Activated naive CD4-positive, alpha-beta T cell treated with anti-CD3 and anti-CD28 coated beads for 36 hours (primary cell): Measurements from ENCODE around the gene EEPD1. TPM values are rescaled to one million over a fixed set of nuclear protein-coding genes. Genes with fewer than 3 reads are reported as not detected.

ENCODE experiments used
- CTCF ChIA-PET: fragments of 350-600 bp; sonication (Branson Sonifier 250); formaldehyde crosslinking; loops from one replicate; lab custom pipeline; 2021; ENCODE audit warnings: antibody characterized with exemption; lab: Charles Lee
- DNase-seq: peaks from one replicate; pipeline ENCODE4 v3.0.0-alpha.2; 2020
- H3K27ac Mint-ChIP-seq: one replicate; pipeline ENCODE4 v1.8.0; 2021; ENCODE audit warnings: mild to moderate bottlenecking, mixed read lengths
- H3K27me3 Mint-ChIP-seq: one replicate; pipeline ENCODE4 v1.8.0; 2021; ENCODE audit warnings: low read depth, mixed read lengths
- H3K36me3 Mint-ChIP-seq: one replicate; pipeline ENCODE4 v1.8.0; 2021; ENCODE audit warnings: low read depth, mixed read lengths
- H3K4me1 Mint-ChIP-seq: one replicate; pipeline ENCODE4 v1.8.0; 2021; ENCODE audit warnings: low read depth, mixed read lengths
- H3K4me3 Mint-ChIP-seq: one replicate; pipeline ENCODE4 v1.8.0; 2021; ENCODE audit warnings: mild to moderate bottlenecking, moderate library complexity, mixed read lengths
- H3K9me3 Mint-ChIP-seq: one replicate; pipeline ENCODE4 v1.8.0; 2021; ENCODE audit warnings: mixed read lengths
- intact Hi-C: fragments of 100-400 bp; cut with micrococcal nuclease; formaldehyde crosslinking; loops from one replicate; pipeline ENCODE4 v1.15.1; 2023
- total RNA-seq, 2 experiments: library from RNA; stranded (reverse); gene quantifications; one replicate each; pipeline ENCODE4 v1.2.3, GENCODE V29; 2021

The EEPD1 gene
- total RNA-seq, 2 experiments from 2014 or later: 0.49 to 0.50 TPM

DNA sequence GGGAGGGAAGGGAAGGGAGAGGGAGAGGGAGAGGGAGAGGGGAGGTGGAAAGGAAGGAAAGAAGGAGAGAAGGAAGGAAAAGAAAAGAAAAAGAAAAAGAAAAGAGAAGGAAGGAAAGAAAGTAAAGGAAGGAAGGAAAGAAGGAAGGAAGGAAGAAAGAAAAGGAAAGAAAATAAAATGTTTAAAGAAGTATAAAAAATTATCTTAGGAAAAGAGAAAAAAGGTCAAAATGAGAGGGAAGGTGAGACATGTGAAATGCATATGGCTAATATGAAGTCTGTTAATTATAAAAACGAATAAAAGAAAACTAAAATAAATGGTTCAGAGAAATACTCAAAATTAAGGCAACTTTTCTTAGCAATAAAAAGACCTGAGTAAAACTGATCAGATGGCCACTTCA lies 190.5 kb downstream of the EEPD1 start:
- H3K9me3 Mint-ChIP-seq: no peaks in the 10 kb centered on the region
- CTCF ChIA-PET: no interaction called here
- intact Hi-C loops: no loop called here
- peaks cover 2% of the 10 kb centered on the region for H3K27me3 Mint-ChIP-seq
- no peak overlapping the region for H3K4me3 Mint-ChIP-seq
- H3K27ac Mint-ChIP-seq: no peak overlapping the region
- no peaks in the 10 kb centered on the region for H3K36me3 Mint-ChIP-seq
- no peak for DNase-seq
- H3K4me1 Mint-ChIP-seq: no peaks in the 10 kb centered on the region

DNA sequence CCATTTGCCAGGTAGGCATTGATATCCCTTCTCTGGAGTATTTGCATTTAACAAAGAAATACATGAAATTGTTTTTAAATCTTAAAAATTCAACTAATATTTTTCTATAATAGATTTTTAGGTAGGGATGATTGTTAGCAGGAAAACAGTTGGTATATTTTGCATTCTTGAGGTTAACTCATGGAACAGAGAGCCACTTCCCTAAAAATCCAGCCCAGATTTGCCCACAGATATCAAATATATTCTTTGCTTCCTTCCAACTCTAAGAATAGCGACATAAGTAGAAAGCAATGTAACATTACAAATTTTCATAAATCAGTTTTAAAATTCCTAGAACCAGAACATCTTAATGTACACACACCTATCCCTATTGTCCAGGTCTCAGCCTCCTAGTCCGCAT lies 191.6 kb downstream of the EEPD1 start:
- no peak for DNase-seq
- CTCF ChIA-PET: no interaction called here
- H3K9me3 Mint-ChIP-seq: no peaks in the 10 kb centered on the region
- H3K4me3 Mint-ChIP-seq: no peak overlapping the region
- peaks cover 2% of the 10 kb centered on the region for H3K27me3 Mint-ChIP-seq
- H3K4me1 Mint-ChIP-seq: no peaks in the 10 kb centered on the region
- intact Hi-C loops: no loop called here
- no peaks in the 10 kb centered on the region for H3K36me3 Mint-ChIP-seq
- H3K27ac Mint-ChIP-seq: no peak overlapping the region

DNA sequence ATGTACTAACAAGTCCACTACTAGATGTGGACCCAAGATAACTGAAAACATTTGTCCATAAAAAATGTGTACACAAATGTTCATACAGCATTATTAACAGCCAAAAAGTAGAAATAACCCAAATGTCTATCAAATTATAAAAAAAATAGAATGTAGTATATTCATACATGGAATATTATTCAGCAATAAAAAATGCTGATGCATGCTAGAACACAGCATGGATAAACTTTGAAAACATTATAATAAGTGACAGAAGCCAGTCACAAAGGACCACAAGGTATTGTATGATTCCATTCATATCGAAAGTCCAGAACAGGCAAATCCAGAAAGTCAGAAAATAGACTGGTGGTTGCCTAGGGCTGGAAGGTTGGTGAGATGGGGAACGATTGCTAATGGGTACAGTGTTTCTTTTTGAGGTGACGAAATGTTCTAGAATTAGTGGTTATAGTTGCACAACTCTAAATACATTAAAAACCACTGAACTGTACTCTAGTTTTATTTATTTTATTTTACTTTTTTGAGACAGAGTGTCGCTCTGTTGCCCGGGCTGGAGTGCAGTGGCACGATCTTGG lies 193.3 kb downstream of the EEPD1 start:
- no peaks in the 10 kb centered on the region for H3K36me3 Mint-ChIP-seq
- no peaks in the 10 kb centered on the region for H3K27me3 Mint-ChIP-seq
- no peak for DNase-seq
- no peaks in the 10 kb centered on the region for H3K9me3 Mint-ChIP-seq
- no peak overlapping the region for H3K4me3 Mint-ChIP-seq
- CTCF ChIA-PET: no interaction called here
- intact Hi-C loops: no loop called here
- no peak overlapping the region for H3K27ac Mint-ChIP-seq
- H3K4me1 Mint-ChIP-seq: no peaks in the 10 kb centered on the region

DNA sequence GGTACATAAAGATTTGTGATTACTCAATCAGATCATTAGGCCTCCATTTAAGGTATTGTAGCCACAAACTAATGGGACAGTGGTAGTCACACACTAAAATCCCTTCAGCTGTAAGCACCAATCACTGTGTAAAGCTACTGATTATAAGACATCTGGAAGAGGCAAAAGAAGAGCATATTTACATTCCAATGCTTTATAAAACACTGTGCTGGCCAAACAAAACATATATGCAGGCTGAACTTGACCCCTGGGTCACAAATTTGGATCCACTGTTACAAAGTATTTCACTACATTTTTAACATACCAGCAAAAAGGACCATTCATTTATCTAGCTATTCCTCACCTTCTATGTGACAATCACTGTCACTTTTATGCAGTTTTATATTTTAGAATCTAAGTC lies 195.2 kb downstream of the EEPD1 start:
- CTCF ChIA-PET: interaction anchor here (1.4 kb wide), 1 partner anchor 29 kb away, joined by 8 read pairs; no protein-coding TSS in a partner anchor
- no peaks in the 10 kb centered on the region for H3K9me3 Mint-ChIP-seq
- H3K4me1 Mint-ChIP-seq: no peaks in the 10 kb centered on the region
- DNase-seq: no peak
- H3K4me3 Mint-ChIP-seq: no peak overlapping the region
- intact Hi-C loops: no loop called here
- H3K27me3 Mint-ChIP-seq: no peaks in the 10 kb centered on the region
- H3K27ac Mint-ChIP-seq: no peak overlapping the region
- H3K36me3 Mint-ChIP-seq: no peaks in the 10 kb centered on the region

DNA sequence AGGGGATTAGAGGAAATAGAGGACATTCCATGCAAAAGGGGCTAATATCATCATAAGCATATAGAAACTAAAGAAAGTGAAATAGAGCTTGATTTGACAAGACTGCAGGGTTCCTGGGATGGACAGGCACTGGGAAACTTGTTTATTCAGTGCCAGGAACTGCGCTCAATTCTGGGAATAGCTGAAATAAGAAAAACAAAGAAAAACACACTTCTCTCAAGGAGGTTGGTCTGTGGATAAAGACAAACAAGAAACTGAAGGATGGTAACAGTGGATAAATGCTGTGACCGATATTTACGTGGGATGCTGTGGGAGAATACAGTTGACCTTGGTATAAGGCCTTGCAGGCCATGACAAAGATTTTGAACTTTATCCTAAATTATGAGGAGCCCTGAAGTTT lies 195.7 kb downstream of the EEPD1 start:
- Mint-ChIP-seq H3K4me3 (no peak overlapping the region), H3K9me3 (no peaks in the 10 kb centered on the region), H3K4me1 (no peaks in the 10 kb centered on the region), H3K27me3 (no peaks in the 10 kb centered on the region), H3K27ac (no peak overlapping the region), H3K36me3 (no peaks in the 10 kb centered on the region)
- no peak for DNase-seq
- CTCF ChIA-PET: interaction anchor here (1.4 kb wide), 1 partner anchor 30 kb away, joined by 8 read pairs; no protein-coding TSS in a partner anchor
- intact Hi-C loops: no loop called here

DNA sequence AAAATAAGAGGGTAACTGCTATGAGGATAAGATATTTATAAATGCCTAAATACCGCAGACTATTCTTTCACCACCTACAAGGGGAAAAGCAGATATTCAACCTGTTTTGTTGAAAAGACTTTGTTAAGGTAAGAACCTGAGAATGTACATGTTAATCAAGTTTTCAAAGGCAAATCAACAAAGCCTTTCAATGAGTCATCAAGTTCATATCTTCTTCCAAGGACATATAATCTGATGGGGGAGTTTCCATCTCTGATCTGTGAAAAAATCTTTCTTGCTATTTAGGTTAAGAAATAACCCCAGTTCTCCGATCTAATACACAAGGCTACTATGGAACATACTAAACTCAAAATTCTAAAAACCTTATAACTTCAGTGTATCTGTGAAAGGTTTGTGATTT lies 196.6 kb downstream of the EEPD1 start:
- H3K36me3 Mint-ChIP-seq: no peaks in the 10 kb centered on the region
- H3K9me3 Mint-ChIP-seq: no peaks in the 10 kb centered on the region
- no peak overlapping the region for H3K27ac Mint-ChIP-seq
- CTCF ChIA-PET: no interaction called here
- intact Hi-C loops: no loop called here
- H3K4me1 Mint-ChIP-seq: no peaks in the 10 kb centered on the region
- no peaks in the 10 kb centered on the region for H3K27me3 Mint-ChIP-seq
- H3K4me3 Mint-ChIP-seq: no peak overlapping the region
- no peak for DNase-seq

Other genes starting within 250 kb of the EEPD1 start
- 10 to 100 TPM; 62.4 to 64.8 TPM for gene ANLN, start 236.6 kb downstream of the EEPD1 start, total RNA-seq